ENCODE data around the gene CALM3. TPM values are rescaled to one million over a fixed set of nuclear protein-coding genes. Genes with fewer than 3 reads are reported as not detected.

CALM3 gene
- total RNA-seq, 1 experiment from 2014 or later: 147 TPM

DNA sequence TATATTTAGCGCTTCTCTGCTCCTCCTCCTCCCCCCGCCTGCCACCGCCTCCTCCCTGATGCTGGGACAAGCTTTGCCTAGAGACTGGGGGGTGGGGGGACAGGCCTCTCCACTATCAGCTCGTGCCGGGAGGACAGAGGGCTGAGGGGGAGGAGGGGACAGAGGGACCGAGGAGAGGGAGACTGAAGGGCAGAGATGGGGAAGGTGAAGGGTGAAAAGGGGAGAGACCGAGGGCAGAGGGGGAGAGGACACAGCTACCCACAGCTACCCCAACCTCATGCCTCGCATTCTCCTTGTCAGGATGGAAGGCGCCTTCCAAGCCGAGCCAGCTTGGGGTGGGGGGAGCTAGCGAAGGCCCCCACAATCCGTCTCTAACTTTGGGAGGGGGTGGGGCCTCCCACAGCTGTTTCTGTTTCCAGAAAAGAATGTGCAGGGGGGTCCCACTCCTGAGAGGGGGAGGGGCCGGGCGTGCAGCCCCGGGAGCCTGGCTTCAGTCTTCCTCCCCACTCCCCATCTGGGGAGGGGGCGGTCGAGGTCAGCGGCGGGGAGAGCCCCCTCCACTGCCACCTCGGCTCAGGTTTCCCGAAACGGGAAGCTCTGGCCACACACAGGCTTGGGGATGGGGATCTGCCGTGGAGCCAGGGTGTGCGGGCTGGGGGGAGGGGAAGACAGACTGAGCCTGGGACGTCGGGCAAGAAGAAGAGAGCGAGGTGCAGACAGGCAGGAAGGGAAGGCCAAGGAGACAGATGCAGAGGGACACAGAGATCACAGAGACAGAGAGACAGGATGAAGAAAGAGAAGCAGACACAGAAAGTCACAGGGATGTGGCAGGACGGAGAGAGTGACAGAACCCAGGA is 58.2 kb downstream of the CALM3 start:
- DNase-seq (ENCODE audit: low spot score): no peak
- in situ Hi-C loops (cut with HindIII; ENCODE audit: low sequenced_read_pairs): no loop called here

- DNase-seq (ENCODE audit: low spot score): peak; percentile 46
- in situ Hi-C loops (cut with HindIII; ENCODE audit: low sequenced_read_pairs): no loop called here
Measured at GRCh38 chr19:46660008-46660517, 58.9 kb downstream of the CALM3 start.

Other genes starting within 250 kb of the CALM3 start
- 74.2 and 93.6 TPM in 2 replicates for gene CCDC8, start 187.8 kb upstream of the CALM3 start, total RNA-seq (2014; rRNA removed; shearing (Covaris generic))
- not detected in 2 replicates for gene PNMA8C, start 172.4 kb upstream of the CALM3 start, total RNA-seq (2014; rRNA removed; shearing (Covaris generic))
- gene PNMA8A, start 129.8 kb upstream of the CALM3 start, total RNA-seq (2014; rRNA removed; shearing (Covaris generic)): 40.3 and 40.5 TPM in 2 replicates
- not detected in 2 replicates for gene PNMA8B, start 105.5 kb upstream of the CALM3 start, total RNA-seq (2014; rRNA removed; shearing (Covaris generic))
- 1.7 and 16.2 TPM in 2 replicates for gene PTGIR, start 23.8 kb downstream of the CALM3 start, total RNA-seq (2014; rRNA removed; shearing (Covaris generic))
- gene GNG8, start 34.9 kb downstream of the CALM3 start, total RNA-seq (2014; rRNA removed; shearing (Covaris generic)): not detected in 2 replicates
- 12.0 and 16.3 TPM in 2 replicates for gene DACT3, start 59.9 kb downstream of the CALM3 start, total RNA-seq (2014; rRNA removed; shearing (Covaris generic))
- gene PRKD2, start 115.8 kb downstream of the CALM3 start, total RNA-seq (2014; rRNA removed; shearing (Covaris generic)): 14.6 and 19.9 TPM in 2 replicates
- gene FKRP, start 144.7 kb downstream of the CALM3 start, total RNA-seq (2014; rRNA removed; shearing (Covaris generic)): 19.3 and 42.4 TPM in 2 replicates
- gene STRN4, start 145.1 kb downstream of the CALM3 start, total RNA-seq (2014; rRNA removed; shearing (Covaris generic)): 118 and 134 TPM in 2 replicates
- gene SLC1A5, start 187.3 kb downstream of the CALM3 start, total RNA-seq (2014; rRNA removed; shearing (Covaris generic)): 153 and 159 TPM in 2 replicates
- gene AP2S1, start 249.5 kb downstream of the CALM3 start, total RNA-seq (2014; rRNA removed; shearing (Covaris generic)): 227 and 256 TPM in 2 replicates